HEK293 (cell line): ENCODE results near the gene PCBD1.

Experiments used
- CTCF ChIA-PET: fragments of 350-600 bp; formaldehyde crosslinking; extraction: SDS; loops from one replicate; lab custom pipeline; 2021; ENCODE audit warnings: antibody characterized with exemption; lab: Yijun Ruan, JAX
- POLR2A ChIA-PET: fragments of 300-600 bp; formaldehyde crosslinking; extraction: SDS; loops from one replicate; lab custom pipeline; 2020; ENCODE audit warnings: antibody characterized with exemption, inconsistent platforms; lab: Yijun Ruan, JAX
- H3K27ac ChIP-seq: fragments of 200-500 bp; sonication (Bioruptor generic); 2 replicates; pipeline ENCODE4 v1.5.1; 2014; ENCODE audit warnings: low read depth, low read length, control low read depth, inconsistent platforms; ENCODE audit errors: extremely low read depth
- H3K36me3 ChIP-seq, 2 experiments: fragments of 200-500 bp in 1 of 2; sonication (Bioruptor generic) in 1 of 2; 1 replicate in 1 of 2; 2 replicates in 1 of 2; pipeline ENCODE4 v1.5.1; 2014 to 2017; ENCODE audit warnings: inconsistent platforms in 2 of 2, low read length in 2 of 2; ENCODE audit not compliant: control insufficient read depth in 2 of 2, insufficient read depth in 1 of 2
- H3K4me1 ChIP-seq: fragments of 200-500 bp; sonication (Bioruptor generic); 2 replicates; pipeline ENCODE4 v1.5.1; 2014; ENCODE audit warnings: mild to moderate bottlenecking, low read length, inconsistent platforms; ENCODE audit not compliant: control insufficient read depth, insufficient read depth
- H3K4me3 ChIP-seq: 2 replicates; pipeline ENCODE4 v1.5.1; 2011; ENCODE audit warnings: low read depth, mild to moderate bottlenecking, control low read depth, low read length, moderate library complexity
- H3K9me3 ChIP-seq: fragments of 200-500 bp; sonication (Bioruptor generic); 2 replicates; pipeline ENCODE4 v1.5.1; 2014; ENCODE audit warnings: low read depth, low read length, inconsistent platforms; ENCODE audit not compliant: control insufficient read depth, insufficient read depth
- EGR2 ChIP-seq: fragments of 450-650 bp; formaldehyde crosslinking; IDR thresholded peaks from 2 replicates; pipeline ENCODE4 v1.5.1; 2016; ENCODE audit warnings: low read depth, missing biosample characterization, missing genetic modification characterization
- GLIS1 ChIP-seq: fragments of 450-650 bp; formaldehyde crosslinking; IDR thresholded peaks from 2 replicates; pipeline ENCODE4 v1.5.1; 2016; ENCODE audit warnings: missing biosample characterization, missing genetic modification characterization
- KLF1 ChIP-seq: fragments of 450-650 bp; formaldehyde crosslinking; IDR thresholded peaks from 2 replicates; pipeline ENCODE4 v1.5.1; 2016; ENCODE audit warnings: missing biosample characterization, missing genetic modification characterization
- KLF8 ChIP-seq: fragments of 450-650 bp; formaldehyde crosslinking; IDR thresholded peaks from 2 replicates; pipeline ENCODE4 v1.5.1; 2016; ENCODE audit warnings: missing biosample characterization, missing genetic modification characterization
- OSR2 ChIP-seq: fragments of 450-650 bp; formaldehyde crosslinking; IDR thresholded peaks from 2 replicates; pipeline ENCODE4 v1.5.1; 2016; ENCODE audit warnings: missing biosample characterization, missing genetic modification characterization
- PRDM10 ChIP-seq: fragments of 450-650 bp; formaldehyde crosslinking; IDR thresholded peaks from 2 replicates; pipeline ENCODE4 v1.5.1; 2016; ENCODE audit warnings: missing biosample characterization, missing genetic modification characterization
- SETDB1 ChIP-seq: IDR thresholded peaks from one replicate; pipeline ENCODE4 v1.6.1; 2017; ENCODE audit warnings: mild to moderate bottlenecking, low read length, moderate library complexity, mixed read lengths; ENCODE audit not compliant: insufficient read length
- ZEB2 ChIP-seq: fragments of 450-650 bp; formaldehyde crosslinking; IDR thresholded peaks from 2 replicates; pipeline ENCODE4 v1.5.1; 2016; ENCODE audit warnings: missing biosample characterization, missing genetic modification characterization
- ZFHX2 ChIP-seq: fragments of 450-650 bp; formaldehyde crosslinking; conservative IDR thresholded peaks from 2 replicates; pipeline ENCODE4 v1.5.1; 2016; ENCODE audit warnings: missing biosample characterization, missing genetic modification characterization
- ZFP41 ChIP-seq: fragments of 450-650 bp; formaldehyde crosslinking; IDR thresholded peaks from 2 replicates; pipeline ENCODE4 v1.5.1; 2016; ENCODE audit warnings: missing biosample characterization, missing genetic modification characterization, borderline replicate concordance
- ZFP69B ChIP-seq: fragments of 450-650 bp; formaldehyde crosslinking; IDR thresholded peaks from 2 replicates; pipeline ENCODE4 v1.5.1; 2016; ENCODE audit warnings: missing biosample characterization, missing genetic modification characterization
- ZIC2 ChIP-seq: fragments of 450-650 bp; formaldehyde crosslinking; IDR thresholded peaks from 2 replicates; pipeline ENCODE4 v1.5.1; 2016; ENCODE audit warnings: missing biosample characterization, missing genetic modification characterization
- ZNF155 ChIP-seq: fragments of 450-650 bp; formaldehyde crosslinking; IDR thresholded peaks from 2 replicates; pipeline ENCODE4 v1.5.1; 2016; ENCODE audit warnings: missing biosample characterization, missing genetic modification characterization
- ZNF175 ChIP-seq: fragments of 450-650 bp; formaldehyde crosslinking; IDR thresholded peaks from 2 replicates; pipeline ENCODE4 v1.5.1; 2016; ENCODE audit warnings: missing biosample characterization, missing genetic modification characterization
- ZNF184 ChIP-seq: fragments of 450-650 bp; IDR thresholded peaks from 2 replicates; pipeline ENCODE4 v1.5.1; 2018; ENCODE audit warnings: missing biosample characterization, mild to moderate bottlenecking, missing genetic modification characterization
- ZNF292 ChIP-seq: fragments of 450-650 bp; formaldehyde crosslinking; IDR thresholded peaks from 2 replicates; pipeline ENCODE4 v1.5.1; 2016; ENCODE audit warnings: low read depth, missing biosample characterization, missing genetic modification characterization, borderline replicate concordance
- ZNF366 ChIP-seq: fragments of 450-650 bp; formaldehyde crosslinking; conservative IDR thresholded peaks from 2 replicates; pipeline ENCODE4 v1.5.1; 2016; ENCODE audit warnings: missing biosample characterization, missing genetic modification characterization
- ZNF433 ChIP-seq: fragments of 450-650 bp; formaldehyde crosslinking; IDR thresholded peaks from 2 replicates; pipeline ENCODE4 v1.5.1; 2016; ENCODE audit warnings: missing biosample characterization, missing genetic modification characterization, low read depth
- ZNF510 ChIP-seq: fragments of 450-650 bp; formaldehyde crosslinking; IDR thresholded peaks from 2 replicates; pipeline ENCODE4 v1.5.1; 2018; ENCODE audit warnings: mild to moderate bottlenecking, missing genetic modification characterization, missing biosample characterization; ENCODE audit not compliant: insufficient replicate concordance
- ZNF521 ChIP-seq: fragments of 450-650 bp; formaldehyde crosslinking; IDR thresholded peaks from 2 replicates; pipeline ENCODE4 v1.5.1; 2017; ENCODE audit warnings: missing biosample characterization, mild to moderate bottlenecking, missing genetic modification characterization
- ZNF610 ChIP-seq: fragments of 450-650 bp; formaldehyde crosslinking; IDR thresholded peaks from 2 replicates; pipeline ENCODE4 v1.5.1; 2016; ENCODE audit warnings: missing biosample characterization, missing genetic modification characterization, borderline replicate concordance
- ZNF677 ChIP-seq: fragments of 450-650 bp; IDR thresholded peaks from 2 replicates; pipeline ENCODE4 v1.5.0; 2018; ENCODE audit warnings: missing biosample characterization, mild to moderate bottlenecking, missing genetic modification characterization, moderate library complexity
- ZNF701 ChIP-seq: fragments of 450-650 bp; formaldehyde crosslinking; IDR thresholded peaks from 2 replicates; pipeline ENCODE4 v1.5.1; 2016; ENCODE audit warnings: missing biosample characterization, missing genetic modification characterization
- ZNF785 ChIP-seq: fragments of 450-650 bp; formaldehyde crosslinking; IDR thresholded peaks from 2 replicates; pipeline ENCODE4 v1.5.1; 2016; ENCODE audit warnings: missing biosample characterization, missing genetic modification characterization
- TF ChIP-seq, protein P1 (sequence below): fragments of 450-650 bp; formaldehyde crosslinking; IDR thresholded peaks from 2 replicates; pipeline ENCODE4 v1.5.1; 2016; ENCODE audit warnings: missing biosample characterization, missing genetic modification characterization, low read depth
- TF ChIP-seq, protein P2 (sequence below): fragments of 450-650 bp; formaldehyde crosslinking; IDR thresholded peaks from 2 replicates; pipeline ENCODE4 v1.5.1; 2017; ENCODE audit warnings: missing biosample characterization, missing genetic modification characterization

Gene PCBD1

DNA sequence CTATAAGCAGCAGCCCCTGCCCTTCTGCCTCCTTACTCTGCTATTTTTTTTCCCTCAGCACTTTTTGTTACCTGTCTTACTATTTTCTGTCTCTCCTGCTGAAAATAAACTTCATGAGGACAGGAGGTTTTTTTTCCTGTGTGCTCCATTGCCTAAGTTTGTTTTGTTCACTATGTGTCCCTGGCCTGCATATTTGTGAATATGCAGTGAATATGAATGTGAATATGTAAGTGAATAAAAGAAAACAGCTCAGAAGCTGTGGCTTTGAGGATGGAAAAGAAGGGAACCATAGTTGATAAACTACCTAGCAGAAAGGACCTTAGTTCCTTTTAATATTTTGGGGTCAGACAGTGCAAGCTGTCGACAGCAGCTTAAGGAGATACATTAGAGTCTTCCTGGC lies 34.9 kb downstream of the PCBD1 start (continued):
- TF ChIP-seq ZNF292 (tag by site-specific recombination) (no peak), ZNF701 (tag by site-specific recombination) (no peak)

DNA sequence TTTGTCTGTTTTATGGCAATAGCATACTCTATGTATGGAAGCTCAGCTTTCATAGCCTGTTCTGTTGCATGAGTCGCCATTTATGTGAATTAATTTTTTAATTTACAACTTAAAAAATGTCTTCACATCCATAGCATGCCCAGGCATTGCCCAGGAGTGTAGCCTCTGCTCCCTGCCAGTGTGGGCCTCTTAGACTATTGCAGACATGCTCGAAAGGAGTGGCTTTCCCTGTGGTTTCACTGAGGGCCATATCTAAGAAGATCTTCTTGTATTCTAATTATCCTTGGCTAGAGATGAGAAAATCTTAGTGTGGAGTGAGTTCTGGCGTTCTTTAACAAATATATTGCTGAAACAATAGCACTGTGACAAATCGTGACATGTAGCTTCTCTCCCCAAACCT lies 35.3 kb downstream of the PCBD1 start:
- peaks cover 18 to 62% of the 10 kb centered on the region in 2 experiments for H3K36me3 ChIP-seq
- ChIA-PET POLR2A (no interaction called here), CTCF (no interaction called here)
- H3K9me3 ChIP-seq = no peaks in the 10 kb centered on the region
- H3K4me1 ChIP-seq = no peaks in the 10 kb centered on the region
- H3K27ac ChIP-seq = no peak overlapping the region
- no peak overlapping the region for H3K4me3 ChIP-seq
- TF ChIP-seq GLIS1 (tag by site-specific recombination) = no peak
- no peak for TF ChIP-seq ZNF366 (tag by site-specific recombination)
- TF ChIP-seq ZNF677 (tag by site-specific recombination) = no peak
- TF ChIP-seq ZIC2 = no peak
- no peak for TF ChIP-seq ZNF785 (tag by site-specific recombination)
- no peak for TF ChIP-seq KLF8 (tag by site-specific recombination)
- no peak for TF ChIP-seq ZNF184 (tag by site-specific recombination)
- TF ChIP-seq ZNF521 (tag by site-specific recombination) = no peak
- no peak for TF ChIP-seq ZFHX2
- no peak for TF ChIP-seq ZNF610 (tag by site-specific recombination)
- TF ChIP-seq EGR2 (tag by site-specific recombination) = no peak
- no peak for TF ChIP-seq ZNF510 (tag by site-specific recombination)
- no peak for TF ChIP-seq SETDB1
- TF ChIP-seq PRDM10 = no peak
- TF ChIP-seq ZFP69B = no peak

- H3K36me3 ChIP-seq = peaks cover 15 to 53% of the 10 kb centered on the region in 2 experiments
- POLR2A ChIA-PET = interaction anchor here (0.7 kb wide), 1 partner anchor 58 kb away, joined by 4 read pairs; no protein-coding TSS in a partner anchor
- H3K4me3 ChIP-seq = no peak overlapping the region
- H3K27ac ChIP-seq = no peak overlapping the region
- CTCF ChIA-PET = interaction anchor here (0.9 kb wide), 1 partner anchor 29 kb away, joined by 3 read pairs; no protein-coding TSS in a partner anchor
- H3K4me1 ChIP-seq = no peaks in the 10 kb centered on the region
- H3K9me3 ChIP-seq = no peaks in the 10 kb centered on the region
- no peak for TF ChIP-seq ZNF521 (tag by site-specific recombination)
- no peak for TF ChIP-seq ZEB2 (tag by site-specific recombination)
- no peak for TF ChIP-seq ZFP41 (tag by site-specific recombination)
- no peak for TF ChIP-seq ZNF155 (tag by site-specific recombination)
- no peak for TF ChIP-seq ZNF175 (tag by site-specific recombination)
- no peak for TF ChIP-seq ZNF433 (tag by site-specific recombination)
- no peak for TF ChIP-seq KLF1 (tag by site-specific recombination)
- no peak for TF ChIP-seq OSR2
- no peak for TF ChIP-seq ZNF677 (tag by site-specific recombination)
- TF ChIP-seq, protein P1, sequence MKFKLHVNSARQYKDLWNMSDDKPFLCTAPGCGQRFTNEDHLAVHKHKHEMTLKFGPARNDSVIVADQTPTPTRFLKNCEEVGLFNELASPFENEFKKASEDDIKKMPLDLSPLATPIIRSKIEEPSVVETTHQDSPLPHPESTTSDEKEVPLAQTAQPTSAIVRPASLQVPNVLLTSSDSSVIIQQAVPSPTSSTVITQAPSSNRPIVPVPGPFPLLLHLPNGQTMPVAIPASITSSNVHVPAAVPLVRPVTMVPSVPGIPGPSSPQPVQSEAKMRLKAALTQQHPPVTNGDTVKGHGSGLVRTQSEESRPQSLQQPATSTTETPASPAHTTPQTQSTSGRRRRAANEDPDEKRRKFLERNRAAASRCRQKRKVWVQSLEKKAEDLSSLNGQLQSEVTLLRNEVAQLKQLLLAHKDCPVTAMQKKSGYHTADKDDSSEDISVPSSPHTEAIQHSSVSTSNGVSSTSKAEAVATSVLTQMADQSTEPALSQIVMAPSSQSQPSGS (tag by site-specific recombination) = no peak
- no peak for TF ChIP-seq ZFHX2
- TF ChIP-seq, protein P2, sequence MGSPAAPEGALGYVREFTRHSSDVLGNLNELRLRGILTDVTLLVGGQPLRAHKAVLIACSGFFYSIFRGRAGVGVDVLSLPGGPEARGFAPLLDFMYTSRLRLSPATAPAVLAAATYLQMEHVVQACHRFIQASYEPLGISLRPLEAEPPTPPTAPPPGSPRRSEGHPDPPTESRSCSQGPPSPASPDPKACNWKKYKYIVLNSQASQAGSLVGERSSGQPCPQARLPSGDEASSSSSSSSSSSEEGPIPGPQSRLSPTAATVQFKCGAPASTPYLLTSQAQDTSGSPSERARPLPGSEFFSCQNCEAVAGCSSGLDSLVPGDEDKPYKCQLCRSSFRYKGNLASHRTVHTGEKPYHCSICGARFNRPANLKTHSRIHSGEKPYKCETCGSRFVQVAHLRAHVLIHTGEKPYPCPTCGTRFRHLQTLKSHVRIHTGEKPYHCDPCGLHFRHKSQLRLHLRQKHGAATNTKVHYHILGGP (tag by site-specific recombination) = no peak
Measured at GRCh38 chr10:70851597-70852475, 36.5 kb downstream of the PCBD1 start.
